ENCODE results near the gene RAB3A.
"Not testable (repeated sequence)": the region's sequence is repeated elsewhere in the genome, so short reads cannot be mapped to it uniquely, and the experiment has no call there.

The RAB3A gene

GRCh38 chr19:18168673-18169381, 35.0 kb downstream of the RAB3A start:
- DNase-seq (ENCODE audit: low read depth): no peak

DNA sequence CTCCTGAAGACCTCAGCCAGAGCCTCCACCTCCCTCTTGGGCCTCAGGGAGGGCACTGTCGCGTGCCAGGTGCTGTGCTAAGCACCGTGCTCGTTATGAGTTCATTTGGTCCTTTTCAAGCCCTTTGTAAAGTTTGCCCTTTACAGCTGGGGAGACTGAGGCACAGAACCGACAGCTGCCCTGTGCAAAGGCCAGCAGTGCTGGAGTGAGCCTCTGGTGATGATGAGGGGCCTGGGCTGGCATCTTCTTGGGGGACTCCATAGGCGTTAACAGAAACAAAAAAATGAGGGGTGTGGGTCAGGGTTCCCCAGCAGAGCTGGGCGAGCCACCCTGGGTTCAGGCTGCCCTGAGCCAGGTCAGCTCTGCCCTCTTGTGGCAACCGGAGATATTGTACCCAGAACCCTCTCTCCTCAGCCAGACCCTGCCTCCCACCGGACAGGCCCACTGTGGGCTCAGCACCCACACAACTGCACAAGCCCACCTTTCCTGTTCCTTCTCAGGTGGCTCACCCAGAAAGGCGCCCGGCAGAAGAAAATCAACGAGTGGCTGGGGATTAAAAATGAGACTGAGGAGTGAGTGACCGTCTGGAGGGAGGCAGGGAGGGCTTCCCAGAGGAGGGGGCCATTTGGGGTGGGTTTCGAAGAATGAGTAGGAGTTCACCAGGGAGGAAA, 35.7 kb downstream of the RAB3A start:
- no peak for DNase-seq (ENCODE audit: low read depth)

DNA sequence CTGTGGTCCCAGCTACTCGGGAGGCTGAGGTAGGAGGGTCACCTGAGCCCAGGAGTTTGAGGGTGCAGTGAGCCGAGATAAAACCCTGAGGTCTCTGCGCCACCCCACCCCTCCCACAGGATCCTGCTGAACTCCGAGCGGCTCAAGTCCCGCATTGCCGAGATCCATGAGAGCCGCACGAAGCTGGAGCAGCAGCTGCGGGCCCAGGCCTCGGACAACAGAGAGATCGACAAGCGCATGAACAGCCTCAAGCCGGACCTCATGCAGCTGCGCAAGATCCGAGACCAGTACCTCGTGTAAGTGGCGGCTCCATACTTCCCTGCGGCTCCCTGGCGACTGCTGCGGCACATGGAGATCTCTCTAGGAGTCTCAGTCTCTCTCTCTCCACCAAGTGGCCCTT, 36.8 kb downstream of the RAB3A start:
- no peak for DNase-seq (ENCODE audit: low read depth)

GRCh38 chr19:18165794-18166544, 37.9 kb downstream of the RAB3A start:
- DNase-seq (ENCODE audit: low read depth): no peak

DNA sequence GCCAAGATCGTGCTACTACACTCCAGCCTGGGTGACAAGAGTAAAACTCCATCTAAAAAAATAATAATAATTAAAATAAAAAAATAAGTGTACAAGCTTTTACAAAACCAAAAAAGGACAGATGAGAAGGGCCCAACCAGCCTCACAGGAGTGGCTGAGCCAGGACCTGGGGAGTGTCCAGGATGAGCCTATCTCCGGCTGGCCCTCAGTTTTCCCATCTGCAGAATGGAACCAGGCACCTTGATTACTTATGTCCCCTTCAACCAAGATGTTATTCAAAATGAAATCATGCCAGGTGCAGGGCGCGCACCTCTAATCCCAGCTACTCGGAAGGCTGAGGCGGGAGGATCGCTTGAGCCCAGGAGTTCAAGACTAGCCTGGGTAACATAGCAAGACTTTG, 39.8 kb downstream of the RAB3A start:
- no peak for DNase-seq (ENCODE audit: low read depth)

GRCh38 chr19:18161636-18162002, 42.2 kb downstream of the RAB3A start:
- no peak for DNase-seq (ENCODE audit: low read depth)

- DNase-seq (ENCODE audit: low read depth): peak; percentile 61
Observed at GRCh38 chr19:18160971-18161635, 42.7 kb downstream of the RAB3A start.

- no peak for DNase-seq (ENCODE audit: low read depth)
Observed at GRCh38 chr19:18160493-18160970, 43.3 kb downstream of the RAB3A start.

GRCh38 chr19:18159810-18160209, 44.0 kb downstream of the RAB3A start:
- DNase-seq (ENCODE audit: low read depth): no peak

- DNase-seq (ENCODE audit: low read depth): not testable (repeated sequence)
Observed at GRCh38 chr19:18159059-18159616, 44.7 kb downstream of the RAB3A start.

DNA sequence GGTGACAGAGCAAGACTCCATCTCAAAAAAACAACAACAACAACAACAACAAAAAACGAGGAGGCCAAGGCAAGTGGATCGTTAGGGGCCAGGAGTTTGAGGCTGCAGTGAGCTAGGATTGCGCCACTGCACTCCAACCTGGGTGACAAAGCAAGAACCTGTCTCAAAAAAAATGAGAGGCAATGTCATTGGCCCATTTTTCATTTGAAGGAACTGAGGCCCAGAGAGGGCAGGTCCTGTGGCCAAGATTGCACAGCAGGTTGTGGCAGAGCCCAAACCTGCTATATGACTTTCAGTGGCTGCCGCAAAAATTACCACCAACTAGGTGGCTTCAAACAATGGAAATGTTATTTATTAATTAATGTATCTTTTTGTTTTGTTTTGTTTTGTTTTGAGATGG, 45.4 kb downstream of the RAB3A start:
- no peak for DNase-seq (ENCODE audit: low read depth)

GRCh38 chr19:18157465-18158063, 46.3 kb downstream of the RAB3A start:
- no peak for DNase-seq (ENCODE audit: low read depth)

DNA sequence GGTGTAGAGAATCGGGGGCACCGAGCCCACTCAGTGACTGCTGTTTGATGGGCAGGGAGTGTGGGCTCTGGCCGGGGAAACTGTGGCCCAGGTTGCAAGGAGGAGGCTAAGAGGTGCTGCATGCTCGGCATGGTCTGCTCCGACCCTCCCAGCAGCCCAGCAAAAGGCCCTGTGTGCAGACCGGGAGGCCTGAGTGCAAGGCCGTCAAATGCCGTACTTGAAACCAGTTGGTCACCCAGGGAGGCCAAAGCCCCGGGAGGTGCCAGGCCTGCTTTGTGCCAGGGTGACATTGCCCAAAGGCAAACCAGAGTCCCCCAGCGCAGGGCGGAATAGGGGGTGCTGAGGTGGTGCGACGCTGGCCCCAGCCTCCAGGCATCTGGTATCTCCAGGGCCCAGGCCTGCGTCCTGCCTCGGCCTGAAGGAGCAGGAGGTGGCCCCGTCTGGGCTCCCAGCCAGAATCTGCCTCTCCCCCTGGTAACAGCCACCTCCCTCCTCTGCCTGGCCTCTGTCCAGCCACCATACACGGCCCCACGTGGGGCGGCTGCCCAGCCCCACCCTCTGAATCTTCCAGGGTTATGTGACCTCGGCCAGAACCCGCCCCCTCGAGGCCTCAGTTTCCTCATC, 46.9 kb downstream of the RAB3A start:
- DNase-seq (ENCODE audit: low read depth): no peak

DNA sequence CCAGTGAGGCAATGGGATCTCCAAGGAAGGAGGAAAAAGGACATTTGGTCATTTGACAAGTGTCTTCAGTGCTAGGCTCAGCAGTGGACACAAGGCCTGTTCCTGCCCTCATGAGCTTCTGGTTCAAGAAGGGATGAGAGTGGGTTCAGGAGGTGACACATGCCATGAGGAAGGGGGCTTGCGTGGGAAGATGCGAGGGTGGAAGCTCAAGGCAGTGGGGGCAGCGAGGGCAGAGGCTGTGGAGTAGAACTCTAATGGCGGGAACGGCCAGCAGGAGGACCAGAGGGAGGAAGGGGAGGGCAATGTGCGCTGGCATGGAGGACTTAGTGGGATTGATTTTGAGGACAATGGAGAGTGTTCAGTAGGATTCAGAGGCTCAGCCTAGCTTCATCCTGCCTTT, 47.6 kb downstream of the RAB3A start:
- no peak for DNase-seq (ENCODE audit: low read depth)

DNA sequence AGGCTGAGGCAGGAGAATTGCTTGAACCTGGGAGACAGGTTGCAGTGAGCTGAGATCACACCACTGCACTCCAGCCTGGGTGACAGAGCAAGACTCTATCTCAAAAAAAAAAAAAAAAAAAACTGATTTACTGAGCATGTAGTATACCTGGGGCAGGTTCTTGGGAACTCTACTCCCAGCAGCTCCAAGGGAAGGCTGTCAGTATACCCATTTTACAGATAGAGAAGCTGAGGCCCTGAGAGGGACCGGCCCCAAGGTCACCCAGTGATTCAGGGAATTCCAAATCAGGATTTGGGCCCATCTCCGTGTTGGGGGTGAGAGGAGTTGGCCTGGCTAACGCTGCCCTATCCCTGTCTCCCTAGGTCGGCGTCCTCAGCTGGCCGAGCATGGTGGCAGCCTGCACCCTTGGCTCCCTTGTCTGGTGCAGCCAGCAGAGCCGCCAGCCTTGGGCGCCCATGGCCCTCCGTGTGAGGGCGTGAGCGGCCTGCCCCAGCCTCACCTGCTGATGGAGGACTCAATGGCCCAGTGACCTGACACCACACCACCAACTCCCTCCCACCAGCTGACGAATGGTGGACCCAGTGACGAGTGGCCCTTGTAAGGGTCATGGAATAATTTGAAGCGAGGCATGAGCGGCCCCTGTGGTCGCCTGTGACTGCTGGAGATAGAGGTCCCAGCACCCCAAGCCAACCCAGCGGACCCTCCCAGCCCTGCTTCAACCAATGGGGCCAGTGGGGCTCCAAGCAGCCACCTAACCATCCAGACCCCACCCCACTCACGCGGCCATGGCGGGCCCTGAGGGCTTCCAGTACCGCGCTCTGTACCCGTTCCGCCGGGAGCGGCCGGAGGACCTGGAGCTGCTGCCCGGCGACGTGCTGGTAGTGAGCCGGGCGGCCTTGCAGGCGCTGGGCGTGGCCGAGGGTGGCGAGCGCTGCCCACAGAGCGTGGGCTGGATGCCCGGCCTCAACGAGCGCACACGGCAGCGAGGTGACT, 48.5 kb downstream of the RAB3A start:
- no peak for DNase-seq (ENCODE audit: low read depth)

- no peak for DNase-seq (ENCODE audit: low read depth)
Observed at GRCh38 chr19:18153556-18154134, 50.2 kb downstream of the RAB3A start.

DNA sequence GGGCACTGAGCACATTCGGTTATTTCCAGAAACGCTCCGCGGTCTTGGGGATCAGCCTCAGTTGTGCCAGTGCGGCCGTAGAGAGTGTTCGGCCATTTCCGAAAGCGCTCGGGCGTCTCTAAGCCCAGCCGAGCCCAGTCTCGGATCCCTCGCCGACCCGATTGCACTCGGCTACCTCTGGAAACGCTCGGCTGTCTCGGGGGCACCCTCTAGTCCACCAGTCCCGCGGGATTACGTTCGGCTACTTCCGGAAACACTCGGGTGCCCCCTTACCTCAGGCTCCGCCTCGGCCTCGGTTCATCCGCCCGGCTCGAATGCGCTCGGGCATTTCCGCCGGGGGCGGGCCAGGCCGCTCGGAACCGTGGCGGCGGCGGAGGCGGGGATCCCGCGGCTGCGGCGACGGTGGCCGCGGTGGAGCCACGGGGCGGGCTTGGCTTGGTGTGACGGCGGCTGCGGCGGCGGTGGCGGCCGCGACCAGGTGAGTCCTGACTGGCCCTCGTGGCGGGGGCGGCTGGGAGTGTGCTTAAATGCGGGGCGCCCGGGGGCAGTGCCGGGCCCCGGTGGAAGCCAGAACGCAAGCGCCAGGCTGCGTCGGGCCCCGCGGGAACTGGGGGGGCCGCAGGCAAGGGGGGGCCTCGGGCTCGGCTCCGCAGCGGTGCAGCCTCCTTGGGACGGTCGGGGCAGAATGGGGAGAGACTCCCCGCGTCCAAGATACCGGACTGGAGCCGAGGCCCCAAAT, 50.9 kb downstream of the RAB3A start, which contains the start of gene PIK3R2:
TSS of gene PIK3R2 (plus strand) at position 347 of the 739 bp plus-strand sequence. CDS start 2,717 bp downstream, outside the sequence.
- DNase-seq (ENCODE audit: low read depth): peak; percentile 99

DNA sequence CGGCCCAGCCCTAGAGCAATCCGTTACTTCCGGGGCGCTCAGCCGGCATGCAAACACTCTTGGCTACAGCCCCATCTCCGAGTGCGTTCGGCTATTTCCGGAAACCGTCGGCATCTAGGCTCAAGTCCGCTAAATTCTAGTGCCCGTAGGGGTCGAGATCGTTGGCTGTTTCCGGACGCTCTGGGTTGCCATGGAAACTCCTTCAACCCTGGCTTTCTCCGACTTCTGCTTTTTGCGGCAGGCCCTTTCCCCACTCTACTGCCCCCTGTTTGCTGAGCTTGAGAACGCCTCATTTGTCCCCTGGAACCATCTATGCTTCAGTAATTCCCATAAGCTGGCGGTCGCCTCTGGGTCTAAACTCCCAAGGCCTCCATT, 51.4 kb downstream of the RAB3A start:
- DNase-seq (ENCODE audit: low read depth): peak; percentile 93

Measured in stimulated activated CD8-positive, alpha-beta memory T cell treated with anti-CD3 and anti-CD28 coated beads, Interleukin-12 subunit alpha, Interleukin-12 subunit beta, amount 100 ng/mL, for 1 hour (primary cell).